ENCODE measurements around the gene DNM3.

The DNM3 gene

DNA sequence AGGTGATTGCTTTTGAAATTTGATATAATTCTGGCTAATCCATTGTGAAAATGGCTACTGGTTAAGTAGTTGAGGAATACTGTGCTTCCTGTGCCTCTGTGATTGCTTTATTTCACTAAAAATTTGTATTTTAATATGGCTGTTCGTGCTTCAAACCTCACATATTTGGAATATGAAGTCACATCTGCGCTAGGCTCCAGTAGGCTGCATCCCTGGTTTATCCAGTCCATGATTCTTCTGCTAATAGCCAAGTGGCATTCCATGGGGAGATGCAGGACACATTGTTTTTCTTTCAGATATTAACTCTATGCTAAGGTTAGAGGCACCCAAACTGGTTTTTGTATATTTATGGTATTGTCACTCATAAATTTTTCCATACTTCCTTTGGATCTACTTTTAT, 25.9 kb downstream of the DNM3 start:
- no peaks in the 10 kb centered on the region for H3K36me3 ChIP-seq
- no peak overlapping the region for H3K4me3 ChIP-seq (ENCODE audit: low read depth, low read length)
- no peaks in the 10 kb centered on the region for H3K9me3 ChIP-seq
- no peaks in the 10 kb centered on the region for H3K27me3 ChIP-seq
- no peaks in the 10 kb centered on the region for H3K4me1 ChIP-seq
- TF ChIP-seq, protein P1, sequence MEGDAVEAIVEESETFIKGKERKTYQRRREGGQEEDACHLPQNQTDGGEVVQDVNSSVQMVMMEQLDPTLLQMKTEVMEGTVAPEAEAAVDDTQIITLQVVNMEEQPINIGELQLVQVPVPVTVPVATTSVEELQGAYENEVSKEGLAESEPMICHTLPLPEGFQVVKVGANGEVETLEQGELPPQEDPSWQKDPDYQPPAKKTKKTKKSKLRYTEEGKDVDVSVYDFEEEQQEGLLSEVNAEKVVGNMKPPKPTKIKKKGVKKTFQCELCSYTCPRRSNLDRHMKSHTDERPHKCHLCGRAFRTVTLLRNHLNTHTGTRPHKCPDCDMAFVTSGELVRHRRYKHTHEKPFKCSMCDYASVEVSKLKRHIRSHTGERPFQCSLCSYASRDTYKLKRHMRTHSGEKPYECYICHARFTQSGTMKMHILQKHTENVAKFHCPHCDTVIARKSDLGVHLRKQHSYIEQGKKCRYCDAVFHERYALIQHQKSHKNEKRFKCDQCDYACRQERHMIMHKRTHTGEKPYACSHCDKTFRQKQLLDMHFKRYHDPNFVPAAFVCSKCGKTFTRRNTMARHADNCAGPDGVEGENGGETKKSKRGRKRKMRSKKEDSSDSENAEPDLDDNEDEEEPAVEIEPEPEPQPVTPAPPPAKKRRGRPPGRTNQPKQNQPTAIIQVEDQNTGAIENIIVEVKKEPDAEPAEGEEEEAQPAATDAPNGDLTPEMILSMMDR (IDR thresholded peaks at IDR 0.05; ENCODE audit: low read depth, low read length), result no peak
- no peak for DNase-seq

DNA sequence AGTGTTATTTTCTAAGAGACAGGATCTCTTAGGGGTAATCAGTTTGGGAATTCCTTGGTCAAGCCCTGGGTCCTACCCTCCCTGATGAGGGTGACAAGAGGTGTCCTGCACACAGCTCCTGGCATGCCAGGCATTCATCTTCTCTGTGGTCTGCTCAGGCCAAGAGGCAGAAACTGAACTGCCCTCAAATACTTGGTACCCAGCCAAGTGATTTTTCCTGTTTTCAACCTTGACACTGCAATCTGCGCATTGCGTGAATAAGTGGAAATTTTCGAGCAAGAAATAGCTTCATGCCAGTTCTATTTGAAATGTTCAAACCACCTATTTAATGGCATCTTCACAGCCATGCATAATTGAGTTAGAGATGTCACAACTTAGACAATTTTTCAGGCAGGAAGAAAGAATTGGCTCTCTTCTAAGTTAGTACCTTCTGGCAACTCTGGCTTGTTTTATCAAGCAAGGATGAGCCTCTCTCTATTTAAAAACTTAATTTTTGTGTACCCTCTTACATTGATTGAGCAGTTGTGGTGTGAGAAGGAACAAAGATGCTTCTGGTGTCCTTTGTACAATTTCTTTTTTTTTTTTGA, 27.0 kb downstream of the DNM3 start:
- TF ChIP-seq, protein P1 (IDR thresholded peaks at IDR 0.05; ENCODE audit: low read depth, low read length), result no peak
- Histone ChIP-seq H3K27me3 (no peaks in the 10 kb centered on the region), H3K9me3 (no peaks in the 10 kb centered on the region), H3K4me3 (ENCODE audit: low read depth, low read length) (no peak overlapping the region), H3K36me3 (no peaks in the 10 kb centered on the region), H3K4me1 (no peaks in the 10 kb centered on the region)
- DNase-seq, result no peak

DNA sequence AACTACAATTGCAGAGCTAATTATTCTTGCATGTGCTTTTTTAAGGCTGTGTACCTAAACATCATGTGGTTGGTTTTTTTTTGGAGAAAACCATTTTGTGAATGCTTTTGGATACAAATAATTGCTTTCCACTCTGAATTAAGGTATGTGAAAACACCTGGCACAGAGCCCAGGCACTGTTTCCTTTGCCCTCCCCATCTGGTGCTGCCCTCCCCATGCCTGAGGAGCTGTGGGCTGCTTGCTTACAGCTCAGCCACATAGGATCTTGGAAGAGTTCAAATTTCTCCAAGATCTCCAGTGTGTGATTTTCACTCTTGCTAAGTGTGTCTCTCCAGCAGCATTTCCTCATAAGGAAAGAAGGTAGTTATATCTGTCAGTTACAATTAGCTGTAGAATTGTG, 27.8 kb downstream of the DNM3 start:
- Histone ChIP-seq H3K27me3 (no peaks in the 10 kb centered on the region), H3K36me3 (no peaks in the 10 kb centered on the region), H3K4me1 (no peaks in the 10 kb centered on the region), H3K4me3 (ENCODE audit: low read depth, low read length) (no peak overlapping the region), H3K9me3 (no peaks in the 10 kb centered on the region)
- no peak for DNase-seq
- TF ChIP-seq, protein P1 (IDR thresholded peaks at IDR 0.05; ENCODE audit: low read depth, low read length), result no peak

DNA sequence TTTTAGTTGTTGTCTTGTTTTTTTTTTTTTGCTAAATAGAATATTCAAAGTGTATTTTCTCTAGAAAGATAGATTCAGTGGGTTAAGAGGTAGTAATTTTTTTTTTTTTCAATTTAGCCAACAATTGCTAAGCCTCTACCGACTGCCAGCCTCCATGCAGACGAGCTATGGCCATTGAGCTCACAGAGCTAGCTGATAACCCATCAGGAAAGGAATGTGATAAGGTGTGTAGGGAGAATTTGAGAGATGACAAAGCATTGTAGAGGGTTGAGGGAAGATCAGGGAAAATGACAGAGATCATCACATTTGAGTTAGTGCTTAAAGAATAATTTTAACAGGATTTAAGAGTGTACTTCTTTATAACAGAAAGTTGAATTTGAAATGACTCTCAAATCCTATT, 30.6 kb downstream of the DNM3 start:
- no peaks in the 10 kb centered on the region for H3K9me3 ChIP-seq
- no peaks in the 10 kb centered on the region for H3K4me1 ChIP-seq
- DNase-seq, result no peak
- no peak overlapping the region for H3K4me3 ChIP-seq (ENCODE audit: low read depth, low read length)
- no peaks in the 10 kb centered on the region for H3K36me3 ChIP-seq
- no peaks in the 10 kb centered on the region for H3K27me3 ChIP-seq
- TF ChIP-seq, protein P1 (IDR thresholded peaks at IDR 0.05; ENCODE audit: low read depth, low read length), result no peak

DNA sequence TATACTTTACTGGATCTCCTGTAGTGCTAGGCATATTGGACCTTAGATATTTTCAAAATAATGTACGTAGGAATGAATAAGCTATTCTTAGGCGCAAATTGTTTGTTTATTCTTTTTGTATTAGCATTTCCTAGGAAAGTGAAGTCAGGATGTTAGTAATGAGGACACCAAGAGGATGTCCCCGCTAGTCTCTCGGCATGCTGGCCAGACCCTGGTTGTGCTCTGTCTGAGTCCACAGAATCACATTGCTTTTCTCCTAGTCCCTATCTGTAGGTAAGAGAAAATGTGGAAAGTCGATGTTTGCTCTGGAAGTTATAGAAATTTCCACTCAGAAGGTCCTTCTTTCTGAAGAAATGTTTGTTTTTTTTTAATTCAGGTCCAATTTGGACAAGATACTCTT, 31.1 kb downstream of the DNM3 start:
- Histone ChIP-seq H3K36me3 (no peaks in the 10 kb centered on the region), H3K9me3 (no peaks in the 10 kb centered on the region), H3K27me3 (no peaks in the 10 kb centered on the region), H3K4me3 (ENCODE audit: low read depth, low read length) (no peak overlapping the region), H3K4me1 (no peaks in the 10 kb centered on the region)
- TF ChIP-seq, protein P1 (IDR thresholded peaks at IDR 0.05; ENCODE audit: low read depth, low read length), result no peak
- no peak for DNase-seq

DNA sequence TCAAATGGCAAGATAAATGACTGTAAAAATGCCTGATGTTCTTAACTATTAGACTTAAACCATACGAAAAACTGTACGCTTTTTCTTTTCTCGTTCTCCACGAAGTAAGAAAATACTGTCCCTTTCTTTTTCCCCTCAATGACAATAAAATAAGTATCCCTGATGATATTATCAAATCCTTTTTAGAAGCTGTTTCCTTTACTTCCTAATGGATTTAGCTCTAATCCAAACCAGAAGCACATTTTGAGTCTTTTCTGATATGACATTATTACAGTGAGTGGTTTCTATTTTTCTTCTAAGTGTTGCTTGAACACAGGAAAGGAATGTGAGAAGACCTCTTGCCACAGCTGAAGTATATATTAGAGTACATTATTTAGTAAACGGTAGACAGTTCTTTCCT, 32.4 kb downstream of the DNM3 start:
- Histone ChIP-seq H3K4me3 (ENCODE audit: low read depth, low read length) (no peak overlapping the region), H3K9me3 (no peaks in the 10 kb centered on the region), H3K4me1 (no peaks in the 10 kb centered on the region), H3K36me3 (no peaks in the 10 kb centered on the region), H3K27me3 (no peaks in the 10 kb centered on the region)
- TF ChIP-seq, protein P1 (IDR thresholded peaks at IDR 0.05; ENCODE audit: low read depth, low read length), result no peak
- DNase-seq, result no peak

Data from BE2C (cell line).